Ramos (cell line): ENCODE data around the gene ADAM12.

ENCODE experiments used
- in situ Hi-C: fragments of 300-500 bp; cut with MboI; formaldehyde crosslinking; loops from one replicate; pipeline ENCODE4 v1.14.3; 2022; ENCODE audit warnings: low sequenced_read_pairs; ENCODE audit not compliant: unreplicated experiment

ADAM12 gene

DNA sequence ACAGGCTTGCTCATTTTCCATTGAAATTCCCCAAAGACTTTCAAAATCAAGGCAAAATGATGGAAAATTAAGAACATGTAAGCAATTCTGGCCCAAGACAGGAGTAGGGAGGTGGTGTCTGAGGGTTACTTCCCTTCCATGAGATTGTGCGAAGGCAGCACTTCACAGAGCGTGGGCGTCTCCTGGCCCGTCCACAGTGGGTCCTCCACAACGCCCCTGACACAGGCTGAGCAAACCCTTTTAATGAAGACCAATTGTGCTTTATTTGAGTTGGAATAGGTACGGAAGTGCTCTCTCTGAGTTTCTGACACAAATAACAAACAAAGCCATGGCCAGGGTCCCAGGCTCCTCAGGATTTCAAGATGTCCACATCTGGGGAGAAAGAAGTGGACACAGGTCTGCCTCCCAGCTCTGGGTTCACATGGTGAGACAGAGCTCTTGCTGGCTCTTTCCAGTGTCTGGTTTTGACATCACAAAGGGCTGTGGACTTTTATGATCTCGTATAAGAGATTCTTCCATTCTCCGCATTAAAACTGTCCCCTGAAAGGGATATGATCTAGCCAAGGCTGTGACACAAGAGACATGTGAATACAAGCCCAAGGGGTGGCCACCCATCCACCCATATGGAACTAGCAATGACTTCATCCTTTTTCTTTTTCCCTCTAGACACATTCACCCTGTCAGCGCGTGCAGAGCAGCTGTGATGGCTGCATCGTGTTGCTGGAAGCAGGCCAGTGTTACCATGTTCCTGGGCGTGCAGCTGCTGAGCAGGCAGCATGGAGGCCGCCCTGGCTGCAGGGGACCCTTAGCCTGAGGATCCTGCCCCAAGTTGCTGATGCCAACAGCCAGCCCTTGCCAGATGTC lies 145.6 kb downstream of the ADAM12 start:
- in situ Hi-C loops, result no loop called here

DNA sequence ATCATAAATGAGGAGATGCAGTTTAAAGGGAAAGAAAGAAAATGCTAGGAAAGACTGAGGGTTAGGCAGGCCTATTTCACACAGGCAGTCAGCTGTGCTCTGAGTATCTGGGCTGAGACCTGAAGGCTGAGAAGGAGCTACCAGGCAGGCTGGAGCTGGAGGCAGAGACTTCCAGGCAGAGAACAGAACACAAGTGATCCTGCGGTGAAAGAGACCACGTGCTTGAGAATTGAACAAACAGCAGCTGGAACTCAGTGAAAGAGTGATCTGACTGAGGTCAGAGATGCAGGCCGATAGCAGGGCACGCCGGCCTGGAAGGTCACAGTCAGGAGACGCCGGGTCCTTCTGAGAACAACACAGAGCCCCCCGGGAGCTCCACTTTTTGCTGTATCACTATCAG lies 147.8 kb downstream of the ADAM12 start:
- in situ Hi-C loops, result no loop called here

DNA sequence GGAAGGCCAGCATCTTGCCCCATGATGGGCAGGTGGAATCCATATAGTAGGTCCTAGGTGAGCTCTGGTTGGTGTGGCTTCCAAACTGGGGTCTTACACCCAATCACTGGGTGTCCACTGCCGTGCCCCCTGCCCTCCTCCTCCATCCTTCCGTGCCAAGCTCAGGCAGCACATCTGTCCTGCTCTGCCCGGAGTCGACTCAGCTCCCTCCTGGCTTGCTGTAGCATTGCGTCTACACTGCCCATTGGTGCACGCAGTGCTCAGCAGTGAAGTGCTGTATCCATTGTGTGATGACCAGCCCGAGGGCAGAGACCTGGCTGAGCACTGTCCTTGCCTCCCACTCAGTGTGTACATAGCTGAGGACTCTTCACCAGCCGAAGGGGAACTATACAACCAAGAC lies 148.4 kb downstream of the ADAM12 start:
- in situ Hi-C loops, result no loop called here

DNA sequence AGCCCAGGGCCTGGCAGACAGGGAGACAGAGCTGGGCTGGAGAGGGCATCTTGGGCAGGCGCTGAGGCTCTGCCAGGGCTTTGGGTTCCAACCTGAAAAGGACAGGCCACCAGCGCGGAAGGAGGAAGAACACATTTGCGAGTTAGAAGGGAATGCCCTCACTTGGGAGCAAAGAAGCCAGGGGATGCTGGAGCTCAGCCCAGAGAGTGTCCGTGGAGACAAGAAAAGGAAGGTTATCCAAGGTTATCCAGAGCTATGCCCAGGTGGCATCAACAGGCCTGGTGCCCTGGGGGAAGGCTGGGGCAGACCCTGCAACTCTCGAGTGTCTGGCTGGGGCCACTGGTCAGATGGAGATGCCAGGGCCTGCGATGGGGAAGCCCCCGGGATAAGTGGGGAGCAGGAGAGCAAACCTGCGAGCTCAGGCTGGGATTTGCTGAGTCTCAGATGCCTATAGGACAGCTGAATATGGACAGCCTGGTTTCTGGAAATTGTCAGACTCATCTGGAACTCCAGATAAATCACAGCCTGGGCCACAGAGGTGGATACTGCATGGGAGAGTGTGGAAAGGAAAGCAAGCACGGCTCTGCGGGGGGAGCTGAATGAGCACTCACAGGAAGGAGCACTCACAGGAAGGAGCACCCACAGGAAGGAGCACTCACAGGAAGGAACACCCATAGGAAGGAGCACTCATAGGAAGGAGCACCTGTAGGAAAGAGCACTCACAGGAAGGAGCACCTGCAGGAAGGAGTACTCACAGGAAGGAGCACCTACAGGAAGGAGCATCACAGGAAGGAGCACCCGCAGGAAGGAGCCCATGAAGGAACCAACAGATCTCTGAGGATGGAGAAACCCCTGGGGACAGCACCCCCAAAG lies 152.1 kb downstream of the ADAM12 start:
- in situ Hi-C loops, result no loop called here

DNA sequence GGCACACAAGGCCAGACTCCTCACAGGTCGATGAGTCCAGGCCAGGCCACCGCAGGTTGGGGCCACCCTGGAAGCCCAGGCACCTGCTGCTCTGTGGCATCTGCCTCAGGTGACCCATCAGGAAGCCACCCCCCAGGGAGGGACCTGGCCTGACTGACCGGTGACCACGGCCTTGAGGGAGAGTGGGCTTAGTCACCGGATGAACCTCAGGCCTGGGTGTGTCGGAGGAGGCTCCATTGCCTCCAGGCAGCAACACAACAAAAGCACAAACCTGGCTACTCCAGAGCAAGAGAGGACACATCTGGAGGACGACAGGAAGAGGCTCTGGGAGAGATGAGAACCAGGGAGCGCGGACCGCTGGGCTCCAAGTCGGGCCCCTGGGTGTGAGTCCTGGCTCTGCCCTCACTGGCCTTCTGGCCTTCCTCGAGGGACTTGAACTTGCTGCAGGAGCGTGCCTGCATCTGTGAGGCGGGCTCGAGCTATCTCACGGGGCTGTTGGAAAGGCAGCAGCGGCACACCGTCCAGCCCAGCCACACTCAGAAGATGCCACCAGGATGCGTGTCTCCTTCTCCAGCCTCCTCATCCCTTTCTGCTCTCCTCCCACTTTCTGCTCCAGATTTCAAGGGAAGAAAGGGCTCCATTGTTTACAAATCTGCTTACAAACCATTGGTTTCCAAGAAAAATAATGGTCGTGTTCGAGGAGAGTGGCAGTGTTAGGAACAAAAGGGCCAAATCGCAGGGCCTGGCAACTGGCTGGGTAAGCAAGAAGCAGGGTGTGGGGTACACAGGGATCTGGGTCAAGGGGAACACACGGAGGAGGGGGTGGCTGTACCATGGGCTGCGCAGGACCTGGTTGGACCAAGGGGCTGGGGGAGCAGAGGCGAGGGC lies 152.9 kb downstream of the ADAM12 start:
- in situ Hi-C loops, result no loop called here

DNA sequence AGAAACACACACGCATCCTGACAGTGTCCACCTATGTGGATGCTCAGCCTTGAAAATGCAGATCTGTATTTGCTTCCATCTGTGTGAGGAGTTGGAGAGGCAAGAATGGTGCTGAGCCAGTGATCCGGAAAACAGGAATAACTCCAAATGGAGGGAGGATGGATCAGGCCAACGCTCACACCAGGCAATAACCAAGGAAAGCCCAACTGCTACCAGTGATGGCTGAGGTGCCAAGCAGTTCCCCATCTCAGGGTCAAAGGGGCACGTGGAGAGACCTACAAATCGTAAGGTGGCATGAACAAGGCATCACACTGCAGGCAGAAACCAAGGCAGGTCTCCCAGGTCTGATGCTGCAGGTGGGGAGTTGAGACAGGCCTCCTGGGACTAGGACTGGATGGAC lies 153.6 kb downstream of the ADAM12 start:
- in situ Hi-C loops, result no loop called here

DNA sequence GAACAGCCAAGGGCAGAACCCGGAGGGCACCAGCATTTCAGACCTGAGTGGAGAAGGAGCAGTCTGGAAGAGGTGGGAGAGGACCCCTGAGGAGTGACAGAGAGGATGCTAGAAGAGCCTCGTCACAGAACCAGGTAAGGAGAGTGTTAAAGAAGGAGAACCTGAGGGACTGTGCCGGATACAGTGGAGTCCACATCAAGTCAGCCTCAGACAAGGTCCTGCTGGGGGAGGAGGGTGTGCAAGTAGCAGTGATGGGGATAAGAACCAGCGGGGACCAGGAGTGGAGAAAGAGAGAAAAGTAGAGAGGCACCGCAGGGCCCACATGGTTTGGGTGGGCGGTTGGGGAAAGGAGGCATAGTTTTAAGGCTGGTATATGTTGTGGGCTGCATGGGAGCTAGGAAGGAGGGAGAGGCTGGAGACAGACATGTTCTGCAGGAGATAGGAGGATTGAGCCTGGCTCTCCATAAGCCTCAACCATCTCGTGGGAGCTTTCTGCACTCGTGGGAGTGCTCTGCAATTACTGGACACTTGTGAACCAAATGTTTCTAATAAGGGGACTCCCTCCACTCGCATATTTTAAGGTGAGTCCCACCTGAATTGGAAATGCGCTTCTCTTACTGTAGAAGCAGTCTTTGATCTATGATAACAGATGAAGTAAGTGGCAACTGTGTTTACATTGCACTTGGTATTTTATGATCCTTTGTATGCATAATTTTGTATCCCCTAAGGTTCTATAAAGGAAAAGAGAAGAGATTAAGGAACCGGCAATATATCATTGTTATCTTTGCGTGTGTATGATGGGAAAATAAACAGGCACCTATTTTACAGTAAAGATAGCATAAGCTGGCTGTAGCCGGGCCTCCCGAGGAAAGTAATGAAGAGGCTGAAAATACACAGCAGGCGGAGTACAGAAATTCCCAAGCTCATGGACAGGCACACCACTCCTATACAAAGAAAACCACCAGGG lies 154.8 kb downstream of the ADAM12 start:
- in situ Hi-C loops, result no loop called here

DNA sequence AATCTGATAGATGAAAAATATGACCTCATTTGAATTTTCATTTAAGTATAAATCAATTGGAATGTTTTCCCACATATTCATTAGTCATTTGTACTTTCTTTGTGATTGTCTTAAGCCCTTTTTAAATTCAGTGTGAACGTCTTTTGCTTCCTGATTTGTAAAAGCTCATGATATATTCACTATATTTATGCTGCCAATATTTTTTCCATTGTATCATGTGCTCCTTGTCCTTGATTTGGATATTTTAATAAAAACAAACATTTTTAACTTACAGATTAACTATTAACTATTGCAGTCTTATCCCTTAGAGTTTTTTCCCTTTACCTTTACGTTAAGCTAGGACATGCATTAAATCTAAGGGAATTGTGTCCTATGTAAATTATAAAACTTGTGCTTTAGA lies 157.7 kb downstream of the ADAM12 start:
- in situ Hi-C loops, result no loop called here

DNA sequence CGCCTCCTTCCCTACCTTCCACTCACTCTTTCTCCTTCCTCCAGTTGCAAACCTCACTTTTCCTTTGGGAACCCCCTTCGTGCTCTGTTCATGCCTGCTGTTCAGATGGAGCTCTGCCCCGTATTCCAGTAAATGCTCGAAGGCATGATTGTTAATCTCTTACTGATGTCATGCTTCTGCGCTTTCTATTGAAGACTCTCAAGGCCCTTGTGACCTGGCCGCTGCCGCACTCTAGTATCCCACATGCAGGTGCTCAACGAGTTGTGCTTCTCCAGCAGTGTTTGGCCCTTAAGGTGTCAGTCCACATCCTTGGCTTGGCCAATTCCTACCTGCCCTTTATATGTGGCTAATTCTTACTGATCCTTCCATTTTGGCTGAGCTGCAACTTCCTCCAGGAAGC lies 158.6 kb downstream of the ADAM12 start:
- in situ Hi-C loops, result no loop called here

DNA sequence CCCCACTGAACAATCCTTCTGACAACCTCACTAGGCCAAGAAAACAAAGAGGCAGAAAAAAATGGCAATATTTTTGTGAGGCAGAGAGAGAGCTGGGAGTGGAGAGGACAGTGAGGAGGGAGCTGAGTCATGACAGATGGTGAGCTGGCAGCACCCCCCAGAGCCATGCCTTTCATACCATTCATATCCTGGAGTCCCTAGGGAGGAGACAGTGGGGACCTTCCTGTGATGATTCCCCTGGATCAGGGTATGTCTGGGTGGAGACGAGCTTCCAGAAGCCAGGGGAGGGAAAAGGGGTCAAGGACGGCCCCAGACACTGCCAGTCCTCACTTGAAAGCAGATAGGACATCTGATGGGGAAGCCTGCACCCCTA lies 160.5 kb downstream of the ADAM12 start:
- in situ Hi-C loops, result no loop called here

DNA sequence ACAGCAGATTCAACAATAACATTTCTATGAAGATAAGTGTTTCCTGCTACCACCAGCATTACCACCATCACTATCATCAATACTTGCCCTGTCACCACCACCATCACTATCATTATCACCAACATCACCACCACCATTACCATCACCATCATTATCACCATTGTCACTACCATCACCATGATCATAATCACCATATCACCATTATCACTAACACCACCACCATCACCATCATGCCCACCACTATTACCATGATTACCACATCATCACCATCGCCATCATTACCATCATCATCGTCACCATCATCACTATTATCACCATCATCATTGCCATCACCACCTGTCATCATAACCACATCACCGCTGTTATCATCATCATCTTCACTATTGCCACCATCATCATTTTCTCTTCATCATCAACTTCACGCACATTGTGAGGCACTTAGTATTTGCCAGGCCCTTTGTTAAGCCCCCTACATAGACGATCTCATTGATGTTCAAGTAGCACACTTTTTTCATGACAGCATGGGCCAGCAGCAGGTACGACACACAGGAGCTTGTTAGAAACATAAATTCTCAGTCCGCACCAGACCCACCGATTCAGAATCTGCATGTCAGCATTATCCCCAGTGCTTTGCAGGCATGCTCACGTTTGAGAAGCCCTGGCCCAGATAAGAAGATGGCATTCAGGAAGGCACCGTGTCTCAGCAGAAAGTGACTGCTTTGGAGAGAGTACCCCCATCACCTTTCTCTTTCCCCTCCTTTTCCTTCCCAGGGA lies 161.1 kb downstream of the ADAM12 start:
- in situ Hi-C loops, result no loop called here

DNA sequence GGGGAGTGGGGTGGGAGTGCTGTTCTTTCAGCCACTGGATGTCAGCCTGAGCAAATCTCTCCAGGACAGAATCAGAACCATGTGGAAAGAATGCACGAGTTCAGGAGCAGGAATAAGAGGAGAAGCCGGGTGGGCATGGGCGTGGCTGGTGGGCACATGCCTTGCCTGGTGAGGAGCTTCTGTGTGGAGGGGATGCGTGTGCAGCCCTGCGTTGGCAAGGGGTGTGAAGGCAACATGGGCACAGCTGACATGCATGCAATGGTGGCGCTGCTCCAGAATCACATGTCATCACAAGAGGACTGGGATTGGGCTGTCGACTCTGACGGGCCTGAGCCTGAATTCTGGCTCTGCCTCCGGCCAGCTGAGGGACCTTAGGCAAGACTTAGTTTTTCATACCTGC lies 162.1 kb downstream of the ADAM12 start:
- in situ Hi-C loops, result no loop called here

DNA sequence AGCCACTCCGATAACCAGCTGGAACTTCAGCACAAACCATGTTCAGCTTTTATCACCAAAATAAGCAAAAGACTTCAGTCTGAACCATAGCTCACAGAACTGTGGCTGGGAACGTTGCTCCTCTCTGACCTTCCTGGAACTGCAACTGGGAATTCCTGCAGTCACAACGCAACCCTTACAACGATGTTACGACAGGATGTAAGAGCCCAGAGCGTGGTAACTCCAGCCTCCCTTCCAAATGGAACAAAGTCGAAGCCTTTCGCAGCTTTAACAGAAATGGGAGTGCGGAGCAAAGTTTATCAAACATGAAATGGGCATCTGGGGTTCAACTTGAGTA lies 162.6 kb downstream of the ADAM12 start:
- in situ Hi-C loops, result no loop called here

DNA sequence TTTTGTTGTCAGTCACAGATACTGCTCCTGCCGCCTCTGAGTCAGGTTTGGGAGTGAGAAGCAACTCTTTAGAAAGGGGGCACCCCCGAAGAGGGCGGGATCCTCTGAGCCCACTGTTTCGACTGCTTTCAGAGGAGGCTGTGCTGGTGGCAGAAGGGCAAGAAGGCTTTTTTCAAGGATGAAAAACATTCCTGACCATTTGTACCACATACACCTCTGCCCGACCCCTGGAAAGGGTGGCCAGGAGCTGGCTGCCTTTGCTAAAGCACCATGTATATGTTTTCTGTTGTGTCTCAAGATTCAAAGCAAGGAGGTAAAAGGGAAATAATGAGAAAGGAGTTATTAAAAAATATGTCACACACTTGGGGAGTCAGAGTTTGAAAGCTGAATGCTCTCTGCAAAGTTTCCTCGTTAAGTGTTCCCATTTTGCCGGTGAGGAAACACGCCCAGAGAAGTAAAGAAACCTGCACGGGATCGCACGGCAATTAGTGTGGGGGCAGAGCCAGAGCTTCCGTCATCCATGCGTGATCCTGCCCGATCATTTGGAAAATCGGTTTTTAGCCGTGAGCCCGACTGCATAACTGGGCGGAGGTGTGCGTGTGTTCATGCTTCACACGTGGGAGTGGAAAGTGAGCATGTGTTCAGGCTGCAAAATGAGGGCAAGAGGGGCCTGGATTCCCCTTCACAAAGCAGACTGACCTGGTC lies 163.2 kb downstream of the ADAM12 start:
- in situ Hi-C loops, result no loop called here

DNA sequence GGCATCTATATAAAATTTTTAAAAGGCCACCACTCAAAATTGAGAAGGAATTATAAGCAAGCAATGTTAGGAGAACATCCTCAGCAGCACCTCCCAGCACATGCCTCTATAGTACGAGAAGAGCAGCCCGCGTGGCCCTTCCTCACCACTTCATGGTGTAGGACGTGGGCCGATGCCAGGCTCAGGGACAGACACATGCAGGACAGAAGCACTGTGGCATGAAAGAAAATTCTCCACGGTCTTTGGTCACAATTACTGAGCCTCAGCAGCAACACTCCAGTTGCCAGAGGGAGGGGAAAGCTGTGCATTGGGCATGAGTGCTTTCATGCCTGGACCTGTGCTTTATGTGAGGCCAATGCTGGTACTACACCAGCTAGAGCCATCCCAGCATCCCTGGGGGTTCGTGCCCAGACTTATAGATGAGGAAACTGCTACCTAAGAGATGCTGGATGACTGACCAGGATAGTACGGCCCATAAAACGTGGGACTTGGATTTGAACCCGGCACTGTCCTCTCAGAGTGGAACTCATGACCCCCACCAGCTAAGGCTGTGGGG lies 164.7 kb downstream of the ADAM12 start:
- in situ Hi-C loops, result no loop called here

DNA sequence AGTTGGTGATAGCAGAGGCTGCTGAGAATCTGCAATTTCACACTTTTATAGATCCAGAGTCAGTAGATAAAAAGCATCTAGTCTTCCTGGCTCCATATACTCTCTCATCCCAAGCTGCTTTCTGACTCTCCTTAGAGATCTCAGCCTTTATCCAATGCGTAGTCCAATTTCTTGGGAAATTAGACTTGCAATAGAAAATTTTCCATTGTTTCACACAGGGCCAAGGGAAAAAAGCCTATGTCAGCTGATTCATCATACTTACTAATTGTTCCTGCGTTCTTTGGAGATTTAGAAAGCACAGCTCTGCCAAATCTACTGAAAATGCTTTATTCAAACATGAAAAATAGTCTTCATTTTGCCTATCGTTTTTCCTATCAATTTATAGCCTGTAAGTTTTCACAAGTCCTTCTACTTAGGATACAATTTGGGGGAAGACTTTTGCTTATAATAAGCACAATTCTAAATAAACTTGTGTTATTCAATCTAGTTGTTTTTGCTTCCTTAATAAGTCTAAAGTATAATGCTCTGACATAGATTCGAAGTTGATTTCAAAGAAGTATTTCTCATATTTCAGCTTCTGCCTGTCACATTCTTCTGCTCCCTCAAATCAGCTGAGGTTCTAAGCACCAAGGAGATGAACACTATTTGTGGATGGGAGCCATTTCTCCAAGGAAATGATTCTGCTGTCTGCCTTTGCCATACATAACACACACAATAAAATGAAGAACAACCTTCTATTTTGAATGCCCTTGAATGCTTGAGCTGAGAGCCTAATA lies 165.4 kb downstream of the ADAM12 start:
- in situ Hi-C loops, result no loop called here

DNA sequence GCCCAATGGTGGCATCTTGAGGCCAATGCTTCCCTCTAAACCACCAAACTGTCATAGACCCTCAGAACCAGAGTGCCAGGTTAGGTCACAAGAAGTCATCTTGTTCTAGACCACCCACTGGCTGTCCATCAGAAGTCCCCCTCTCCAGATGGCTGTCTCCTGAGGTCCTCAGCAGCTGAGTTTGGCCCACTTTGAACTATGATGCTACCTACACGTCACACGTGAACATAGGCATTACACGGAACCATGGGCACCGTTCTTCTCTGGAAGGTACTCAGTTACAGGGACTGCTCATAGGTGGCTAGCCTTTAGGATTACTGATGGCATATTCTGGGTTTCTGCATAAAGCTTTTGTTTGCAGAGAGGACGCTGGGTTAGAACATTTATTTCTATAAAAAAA lies 166.4 kb downstream of the ADAM12 start:
- in situ Hi-C loops, result no loop called here
